Endometrial microvascular endothelial cells (primary cell): ENCODE data around the gene TAF1A. TPM values are rescaled to one million over a fixed set of nuclear protein-coding genes. Genes with fewer than 3 reads are reported as not detected.

Experiments
- in situ Hi-C: cut with HindIII; loops from 2 replicates; pipeline ENCODE4 v1.10.0; 2017; ENCODE audit warnings: low sequenced_read_pairs, low pct_unique_long_range_greater_than_20kb; ENCODE audit errors: inconsistent ontology term
- total RNA-seq: library from RNA; depleted of rRNA; stranded (reverse); fragments of >200 nt; gene quantifications from one replicate; pipeline ENCODE4 v1.2.3, GENCODE V29; 2015; ENCODE audit errors: inconsistent ontology term

The TAF1A gene
- total RNA-seq, 1 donor from 2014 or later = 15.1 TPM

DNA sequence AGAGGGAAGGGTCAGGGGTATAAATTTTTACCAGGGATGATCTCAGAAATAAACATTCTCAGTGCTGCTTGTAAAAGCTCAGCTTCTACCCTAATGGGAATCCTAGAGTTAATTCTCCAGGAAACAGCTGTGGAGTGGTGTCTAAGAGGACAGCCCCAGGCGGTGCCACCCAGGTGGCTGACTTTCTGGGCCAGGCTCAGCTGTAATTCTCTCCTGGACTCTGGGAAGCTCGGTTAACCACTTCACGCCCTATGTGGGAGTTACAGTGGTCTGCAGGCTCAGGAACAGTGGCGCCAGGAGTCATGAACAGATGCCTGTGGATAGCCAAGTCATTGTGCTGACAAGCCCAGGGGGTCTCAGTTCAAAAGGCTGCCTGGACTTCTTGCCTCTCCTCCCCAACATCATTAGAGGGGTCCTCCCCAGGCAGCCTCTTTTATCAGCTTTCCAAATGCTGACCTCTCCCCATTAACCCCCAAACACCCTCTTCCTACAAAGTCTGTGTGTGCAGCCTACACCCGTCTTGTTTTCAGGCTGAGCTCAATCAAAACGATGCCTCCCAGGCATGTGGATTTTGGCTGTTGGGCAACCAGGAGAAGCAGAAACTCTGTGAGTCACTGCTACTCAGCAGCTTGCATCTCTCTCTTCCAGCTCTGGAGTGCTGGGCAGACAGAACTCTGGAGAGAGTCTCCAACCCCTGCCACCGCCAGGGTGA is 43.0 kb downstream of the TAF1A start:
- in situ Hi-C loops = no loop called here

DNA sequence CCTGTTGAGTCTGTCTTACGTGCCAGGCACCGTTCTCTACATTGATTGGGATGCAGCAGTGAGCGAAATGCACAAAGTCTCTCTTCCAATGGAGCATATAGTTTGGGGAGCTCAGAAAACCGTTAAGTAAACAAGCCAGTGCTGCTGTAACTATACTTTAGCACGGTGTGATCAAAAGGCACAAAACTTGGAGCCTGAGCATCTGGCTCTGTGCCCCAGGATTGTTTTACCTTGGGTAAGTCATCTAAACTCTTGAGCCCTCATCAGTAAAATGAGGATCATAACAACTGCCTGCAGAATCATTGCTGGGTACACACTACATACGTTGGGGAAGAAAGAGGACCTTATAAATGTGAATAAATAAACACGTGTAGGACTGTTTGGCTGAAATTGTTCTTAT is 43.6 kb downstream of the TAF1A start:
- in situ Hi-C loops = no loop called here

DNA sequence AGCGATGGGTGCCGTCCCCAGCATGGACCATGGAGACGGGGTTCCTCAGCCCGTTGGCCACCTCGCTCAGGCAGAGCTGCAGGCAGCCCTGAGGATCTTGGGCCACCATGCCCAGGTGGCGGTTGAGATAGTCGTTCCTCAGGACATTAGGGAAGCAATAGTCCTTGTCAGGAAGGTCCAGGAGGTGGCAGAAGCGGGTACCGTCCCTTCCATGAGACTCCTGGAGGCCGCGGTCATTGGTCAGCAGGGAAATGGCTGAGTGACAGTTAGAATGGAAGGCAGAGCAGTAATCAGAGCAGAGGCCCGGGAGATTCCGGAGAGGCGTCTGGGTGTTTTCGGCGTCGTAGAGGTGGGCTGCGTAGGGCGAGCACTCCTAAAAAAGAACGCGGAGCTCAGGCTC is 45.9 kb downstream of the TAF1A start:
- in situ Hi-C loops = no loop called here

GRCh38 chr1:222540598-222540995 is 49.1 kb downstream of the TAF1A start:
- in situ Hi-C loops = no loop called here

GRCh38 chr1:222539951-222540597 is 49.7 kb downstream of the TAF1A start:
- in situ Hi-C loops = no loop called here

DNA sequence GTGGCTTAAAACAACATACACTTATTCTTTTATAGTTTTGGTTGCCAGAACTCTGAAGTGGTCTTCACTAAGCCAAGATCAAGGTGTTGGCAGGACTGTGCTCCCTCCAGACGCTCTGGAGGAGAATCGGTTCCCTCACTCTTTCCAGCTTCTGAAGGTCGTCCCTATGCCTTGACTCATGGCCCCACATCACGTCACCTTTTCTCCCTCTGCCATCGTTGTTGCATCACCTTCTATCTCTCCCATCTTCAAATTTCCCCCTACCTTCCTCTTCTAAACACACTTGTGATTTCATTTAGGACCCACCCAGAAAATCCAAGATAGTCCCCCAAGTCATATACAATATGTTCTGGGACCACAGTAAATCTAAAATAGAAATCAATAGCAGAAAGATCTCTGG is 54.3 kb downstream of the TAF1A start:
- in situ Hi-C loops = no loop called here

DNA sequence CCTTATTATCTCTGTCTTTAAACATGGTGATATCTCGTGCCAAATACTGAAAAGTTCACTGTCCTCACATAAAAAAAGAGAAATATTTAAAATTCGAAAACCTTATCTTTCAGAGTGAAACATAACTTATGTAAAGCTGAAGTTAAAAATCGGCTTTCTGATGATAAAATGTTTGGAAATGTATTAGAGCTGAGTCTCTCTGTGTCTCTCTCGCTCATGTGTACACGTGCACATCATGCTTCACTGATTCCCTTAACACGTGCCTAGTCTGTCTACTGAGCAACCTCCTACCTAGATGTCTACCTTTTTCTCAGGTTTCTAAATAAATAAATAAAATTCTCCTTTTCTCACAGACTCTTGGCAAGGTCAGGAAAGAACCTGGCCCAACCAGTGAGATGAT is 58.9 kb downstream of the TAF1A start:
- in situ Hi-C loops = no loop called here

DNA sequence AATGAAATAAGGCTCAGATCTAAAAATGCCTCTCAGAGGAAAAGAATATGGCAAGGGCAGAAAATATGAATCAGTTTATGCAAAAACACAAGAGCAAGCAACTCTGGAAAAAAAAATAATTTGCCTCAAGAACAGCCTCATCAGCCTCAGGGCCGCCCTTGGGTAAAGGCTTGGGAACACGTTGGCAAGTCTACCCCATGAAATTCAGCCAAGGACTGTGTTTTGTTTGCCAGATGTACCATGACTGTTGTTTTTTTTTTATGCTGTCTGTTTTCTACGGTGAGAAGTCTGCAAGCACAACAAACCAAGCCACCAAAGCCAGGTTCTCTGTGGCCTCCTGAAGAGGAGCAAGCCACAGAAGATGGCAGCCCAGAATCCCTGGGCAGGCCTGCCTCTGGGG is 59.8 kb downstream of the TAF1A start:
- in situ Hi-C loops = no loop called here

DNA sequence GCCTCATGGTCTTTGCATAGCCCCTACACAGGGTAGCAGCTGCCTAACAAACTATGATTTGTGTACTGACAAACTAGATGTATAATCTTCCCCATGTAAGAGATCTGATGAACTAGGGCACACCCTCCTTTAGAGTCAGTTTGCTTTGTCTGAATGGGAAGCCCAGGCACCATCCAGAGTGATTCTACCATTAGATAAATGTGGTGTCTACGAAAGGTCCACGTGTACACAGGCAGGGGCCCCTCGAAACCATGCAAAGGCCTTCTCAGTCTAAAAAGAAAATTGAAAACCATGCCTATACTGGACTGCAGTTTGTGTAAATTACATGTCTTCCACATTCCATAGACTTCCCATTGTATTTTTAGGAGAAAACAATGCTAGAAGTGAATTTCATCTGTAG is 60.6 kb downstream of the TAF1A start:
- in situ Hi-C loops = no loop called here

- in situ Hi-C loops = no loop called here
Observed at GRCh38 chr1:222525951-222526350, 63.8 kb downstream of the TAF1A start.

DNA sequence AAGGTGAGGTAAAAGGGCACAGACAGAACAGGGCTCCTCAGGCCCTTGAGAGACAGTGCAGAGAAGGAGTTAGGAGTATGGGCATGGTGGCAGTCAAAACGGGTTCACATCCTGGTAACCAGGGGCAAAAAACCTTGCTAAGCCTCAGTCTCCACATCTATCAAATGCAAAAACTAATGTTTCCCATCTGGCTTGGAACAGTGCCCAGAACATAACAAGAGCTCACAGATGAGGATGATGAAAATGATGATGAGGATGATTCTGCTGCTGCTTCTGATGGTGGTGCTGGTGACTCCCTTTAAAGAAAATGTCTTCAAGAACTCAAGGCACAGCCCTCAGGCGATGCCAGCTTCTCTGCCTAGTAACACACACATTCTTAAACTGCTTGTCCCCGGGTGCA is 65.9 kb downstream of the TAF1A start:
- in situ Hi-C loops = no loop called here

- in situ Hi-C loops = no loop called here
Observed at GRCh38 chr1:222522105-222522915, 67.4 kb downstream of the TAF1A start.

DNA sequence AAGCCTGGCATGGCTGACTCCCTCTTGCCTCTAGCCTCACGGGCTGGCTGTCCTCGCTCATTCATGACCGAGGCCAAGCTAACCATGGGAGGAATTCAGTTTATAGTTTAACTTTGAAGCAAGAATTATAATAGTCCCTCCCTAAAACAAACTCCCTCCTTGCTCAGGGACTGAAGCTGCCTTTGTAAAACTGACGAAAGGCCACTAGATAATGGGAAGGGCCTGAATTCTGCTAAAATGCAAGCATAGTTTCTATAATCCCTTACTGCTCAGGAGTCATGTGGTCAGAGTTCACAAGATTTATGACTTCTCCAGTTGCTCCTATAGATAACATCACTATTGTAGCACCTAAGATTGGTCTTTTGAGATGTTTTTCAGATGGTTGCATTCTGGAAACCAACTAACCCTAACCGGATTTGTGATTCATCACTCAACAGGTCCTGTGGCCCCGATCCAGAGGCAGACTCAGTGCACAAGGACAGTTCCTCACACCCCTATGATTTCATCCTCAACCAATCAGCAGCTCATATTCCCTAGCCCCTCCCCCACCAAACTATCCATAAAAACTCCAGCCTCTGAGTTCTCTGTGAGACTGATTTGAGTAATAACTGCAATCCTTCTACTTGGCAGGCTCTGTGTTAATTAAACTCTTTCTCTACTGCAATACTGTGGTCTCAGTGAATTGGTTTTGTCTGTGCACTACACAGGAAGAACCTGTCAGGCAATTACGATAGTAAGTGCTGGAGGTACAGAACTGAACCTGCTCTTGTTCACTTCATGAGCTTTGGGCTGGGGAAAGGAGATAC is 68.2 kb downstream of the TAF1A start:
- in situ Hi-C loops = no loop called here

Other genes with a start within 250 kb of the TAF1A start
- not detected for gene HHIPL2, start 41.8 kb downstream of the TAF1A start, total RNA-seq
- 30.1 TPM for gene MIA3, start 28.2 kb upstream of the TAF1A start, total RNA-seq
- 75.1 TPM for gene AIDA, start 122.6 kb upstream of the TAF1A start, total RNA-seq
- 66.5 TPM for gene BROX, start 122.6 kb upstream of the TAF1A start, total RNA-seq
- gene FAM177B, start 147.3 kb upstream of the TAF1A start, total RNA-seq = not detected
- 2.8 TPM for gene DISP1, start 225.1 kb upstream of the TAF1A start, total RNA-seq